Measurements from ENCODE around the gene SUSD3. TPM values are rescaled to one million over a fixed set of nuclear protein-coding genes. Genes with fewer than 3 reads are reported as not detected.

SUSD3 gene
- total and polyA plus RNA-seq, 2 donors (not counting 1 experiment from before 2014, with no cell fraction given) = 0.17 to 4.6 TPM

DNA sequence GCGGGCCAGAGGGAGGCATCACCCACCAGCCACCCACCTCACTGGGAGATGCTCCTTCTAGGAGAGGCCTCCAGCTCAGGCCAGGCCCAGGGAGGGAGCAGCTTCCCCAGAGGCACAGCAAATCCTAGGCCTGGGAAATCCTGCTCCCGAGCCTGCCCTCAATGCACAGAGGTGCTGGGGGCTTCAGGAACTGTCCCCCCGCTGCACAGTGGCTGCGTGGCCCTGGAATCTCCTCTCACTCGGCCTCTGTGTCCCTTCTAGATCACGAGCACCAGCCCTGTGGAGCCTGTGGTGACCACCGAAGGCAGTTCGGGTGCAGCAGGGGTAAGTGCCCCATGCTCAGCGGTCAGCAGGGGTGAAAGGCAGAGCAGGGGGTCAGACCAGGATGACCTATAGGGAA lies 36.4 kb upstream of the SUSD3 start:
- H4K20me1 ChIP-seq (ENCODE audit: control insufficient read depth, extremely low read depth, insufficient read depth, low read length) = no peaks in the 10 kb centered on the region
- no peak overlapping the region for H3K4me2 ChIP-seq (ENCODE audit: extremely low read depth, insufficient read depth, low read length)
- H3K4me1 ChIP-seq (ENCODE audit: control insufficient read depth, extremely low read depth, insufficient read depth, low read length) = no peaks in the 10 kb centered on the region
- no peaks in the 10 kb centered on the region for H3K27me3 ChIP-seq (ENCODE audit: control insufficient read depth, insufficient read depth, low read length)
- H2AFZ ChIP-seq (ENCODE audit: low read length) = no peak overlapping the region
- no peaks in the 10 kb centered on the region for H3K9me3 ChIP-seq (ENCODE audit: control insufficient read depth, insufficient read depth, low read depth, low read length)
- H3K9ac ChIP-seq (ENCODE audit: insufficient read depth, low read length) = no peak overlapping the region
- no peak for DNase-seq (ENCODE audit: low read depth in 2 of 2)
- no peaks in the 10 kb centered on the region for H3K79me2 ChIP-seq (ENCODE audit: control insufficient read depth, insufficient read depth, low read length)
- TF ChIP-seq, protein P1, sequence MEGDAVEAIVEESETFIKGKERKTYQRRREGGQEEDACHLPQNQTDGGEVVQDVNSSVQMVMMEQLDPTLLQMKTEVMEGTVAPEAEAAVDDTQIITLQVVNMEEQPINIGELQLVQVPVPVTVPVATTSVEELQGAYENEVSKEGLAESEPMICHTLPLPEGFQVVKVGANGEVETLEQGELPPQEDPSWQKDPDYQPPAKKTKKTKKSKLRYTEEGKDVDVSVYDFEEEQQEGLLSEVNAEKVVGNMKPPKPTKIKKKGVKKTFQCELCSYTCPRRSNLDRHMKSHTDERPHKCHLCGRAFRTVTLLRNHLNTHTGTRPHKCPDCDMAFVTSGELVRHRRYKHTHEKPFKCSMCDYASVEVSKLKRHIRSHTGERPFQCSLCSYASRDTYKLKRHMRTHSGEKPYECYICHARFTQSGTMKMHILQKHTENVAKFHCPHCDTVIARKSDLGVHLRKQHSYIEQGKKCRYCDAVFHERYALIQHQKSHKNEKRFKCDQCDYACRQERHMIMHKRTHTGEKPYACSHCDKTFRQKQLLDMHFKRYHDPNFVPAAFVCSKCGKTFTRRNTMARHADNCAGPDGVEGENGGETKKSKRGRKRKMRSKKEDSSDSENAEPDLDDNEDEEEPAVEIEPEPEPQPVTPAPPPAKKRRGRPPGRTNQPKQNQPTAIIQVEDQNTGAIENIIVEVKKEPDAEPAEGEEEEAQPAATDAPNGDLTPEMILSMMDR (conservative IDR thresholded peaks at IDR 0.05 in 1 of 2, IDR thresholded peaks at IDR 0.05 in 1 of 2; ENCODE audit: low read depth in 1 of 2, low read length in 2 of 2) = no peak
- TF ChIP-seq EZH2 (IDR thresholded peaks at IDR 0.05; ENCODE audit: low read length, missing control alignments) = no peak
- no peak overlapping the region for H3K27ac ChIP-seq (ENCODE audit: insufficient read depth, low read length)
- H3K36me3 ChIP-seq (ENCODE audit: control insufficient read depth, insufficient read depth, low read length) = no peaks in the 10 kb centered on the region
- no peak overlapping the region for H3K4me3 ChIP-seq (replicated peaks in 1 of 4; ENCODE audit: control extremely low read depth in 1 of 4, insufficient read depth in 1 of 4, low read depth in 3 of 4, low read length in 4 of 4)

DNA sequence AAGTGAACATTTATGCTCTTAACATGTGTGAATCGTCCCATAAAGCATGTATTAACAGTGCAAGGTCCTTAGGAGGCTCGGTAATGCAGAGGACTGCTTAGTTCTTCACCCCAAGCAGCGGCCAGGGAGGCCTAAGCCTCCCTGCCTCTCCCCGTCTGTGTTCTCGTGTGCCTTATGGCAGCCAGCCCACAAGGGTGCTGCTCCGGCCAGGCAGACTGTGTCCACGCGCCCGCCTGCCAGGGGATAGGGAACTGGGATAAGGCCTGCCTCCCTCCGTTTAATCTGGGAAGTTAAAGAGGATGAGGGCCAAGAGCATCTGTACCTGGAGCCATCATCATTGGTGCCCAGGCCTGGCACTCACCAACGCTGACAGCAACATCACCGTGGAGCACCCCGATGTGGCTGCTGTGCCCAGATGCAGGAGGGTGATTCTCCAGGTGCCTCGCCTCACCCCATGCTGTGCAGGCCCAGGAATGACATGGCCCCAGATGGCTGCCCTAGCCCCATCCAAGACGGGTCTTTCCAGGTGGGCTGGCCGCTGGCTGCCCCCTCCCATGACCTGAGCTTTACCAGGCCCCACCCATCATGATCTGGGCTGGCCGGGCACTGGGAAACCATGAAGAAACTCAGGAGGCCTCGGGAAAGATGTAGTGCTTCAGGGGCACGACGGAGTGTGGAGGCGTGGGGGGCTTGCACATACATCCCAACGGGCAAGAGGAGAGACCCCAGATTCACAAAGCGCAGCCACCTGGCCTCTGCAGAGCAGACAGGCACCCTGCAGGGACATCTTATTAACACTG lies 35.6 kb upstream of the SUSD3 start:
- Histone ChIP-seq H2AFZ (ENCODE audit: low read length) (no peak overlapping the region), H3K79me2 (ENCODE audit: control insufficient read depth, insufficient read depth, low read length) (no peaks in the 10 kb centered on the region), H4K20me1 (ENCODE audit: control insufficient read depth, extremely low read depth, insufficient read depth, low read length) (no peaks in the 10 kb centered on the region), H3K4me1 (ENCODE audit: control insufficient read depth, extremely low read depth, insufficient read depth, low read length) (no peaks in the 10 kb centered on the region), H3K27ac (ENCODE audit: insufficient read depth, low read length) (no peak overlapping the region), H3K9me3 (ENCODE audit: control insufficient read depth, insufficient read depth, low read depth, low read length) (no peaks in the 10 kb centered on the region), H3K4me2 (ENCODE audit: extremely low read depth, insufficient read depth, low read length) (no peak overlapping the region), H3K9ac (ENCODE audit: insufficient read depth, low read length) (no peak overlapping the region), H3K36me3 (ENCODE audit: control insufficient read depth, insufficient read depth, low read length) (no peaks in the 10 kb centered on the region), H3K4me3 (replicated peaks in 1 of 4; ENCODE audit: control extremely low read depth in 1 of 4, insufficient read depth in 1 of 4, low read depth in 3 of 4, low read length in 4 of 4) (no peak overlapping the region), H3K27me3 (ENCODE audit: control insufficient read depth, insufficient read depth, low read length) (no peaks in the 10 kb centered on the region)
- no peak for DNase-seq (ENCODE audit: low read depth in 2 of 2)
- no peak for TF ChIP-seq EZH2 (IDR thresholded peaks at IDR 0.05; ENCODE audit: low read length, missing control alignments)
- TF ChIP-seq, protein P1 (conservative IDR thresholded peaks at IDR 0.05 in 1 of 2, IDR thresholded peaks at IDR 0.05 in 1 of 2; ENCODE audit: low read depth in 1 of 2, low read length in 2 of 2) = no peak

DNA sequence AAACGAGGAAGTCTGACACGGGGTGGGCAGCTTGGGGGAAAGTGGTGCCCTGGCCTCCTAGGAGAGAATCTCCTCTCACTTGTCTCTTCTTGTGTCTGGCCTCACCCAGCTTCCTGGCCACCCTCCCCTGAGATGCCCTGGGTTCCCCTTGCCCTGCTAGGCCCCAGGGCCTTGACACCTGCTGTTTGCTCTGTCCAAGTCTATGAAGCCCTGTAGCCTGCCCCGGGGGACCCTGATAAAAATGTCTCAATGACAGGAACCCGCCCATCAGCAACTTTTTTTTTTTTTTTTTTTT lies 35.0 kb upstream of the SUSD3 start:
- no peaks in the 10 kb centered on the region for H3K4me1 ChIP-seq (ENCODE audit: control insufficient read depth, extremely low read depth, insufficient read depth, low read length)

More for the DNA sequence above, 35.0 kb upstream of the SUSD3 start:
- Histone ChIP-seq H3K4me3 (replicated peaks in 1 of 4; ENCODE audit: control extremely low read depth in 1 of 4, insufficient read depth in 1 of 4, low read depth in 3 of 4, low read length in 4 of 4) (no peak overlapping the region), H3K9ac (ENCODE audit: insufficient read depth, low read length) (no peak overlapping the region), H2AFZ (ENCODE audit: low read length) (no peak overlapping the region), H3K27ac (ENCODE audit: insufficient read depth, low read length) (no peak overlapping the region), H4K20me1 (ENCODE audit: control insufficient read depth, extremely low read depth, insufficient read depth, low read length) (no peaks in the 10 kb centered on the region), H3K4me2 (ENCODE audit: extremely low read depth, insufficient read depth, low read length) (no peak overlapping the region), H3K9me3 (ENCODE audit: control insufficient read depth, insufficient read depth, low read depth, low read length) (no peaks in the 10 kb centered on the region), H3K36me3 (ENCODE audit: control insufficient read depth, insufficient read depth, low read length) (no peaks in the 10 kb centered on the region), H3K79me2 (ENCODE audit: control insufficient read depth, insufficient read depth, low read length) (no peaks in the 10 kb centered on the region), H3K27me3 (ENCODE audit: control insufficient read depth, insufficient read depth, low read length) (no peaks in the 10 kb centered on the region)
- DNase-seq (ENCODE audit: low read depth in 2 of 2) = no peak
- TF ChIP-seq, protein P1 (conservative IDR thresholded peaks at IDR 0.05 in 1 of 2, IDR thresholded peaks at IDR 0.05 in 1 of 2; ENCODE audit: low read depth in 1 of 2, low read length in 2 of 2) = no peak
- TF ChIP-seq EZH2 (IDR thresholded peaks at IDR 0.05; ENCODE audit: low read length, missing control alignments) = no peak
